ENCODE data around the gene CPVL. TPM values are rescaled to one million over a fixed set of nuclear protein-coding genes. Genes with fewer than 3 reads are reported as not detected.

Gene CPVL
- total and polyA plus RNA-seq, 2 of the 8 experiments (the other 6 are each of a cell fraction or from before 2014, with no cell fraction given), result 40.0 to 55.0 TPM

DNA sequence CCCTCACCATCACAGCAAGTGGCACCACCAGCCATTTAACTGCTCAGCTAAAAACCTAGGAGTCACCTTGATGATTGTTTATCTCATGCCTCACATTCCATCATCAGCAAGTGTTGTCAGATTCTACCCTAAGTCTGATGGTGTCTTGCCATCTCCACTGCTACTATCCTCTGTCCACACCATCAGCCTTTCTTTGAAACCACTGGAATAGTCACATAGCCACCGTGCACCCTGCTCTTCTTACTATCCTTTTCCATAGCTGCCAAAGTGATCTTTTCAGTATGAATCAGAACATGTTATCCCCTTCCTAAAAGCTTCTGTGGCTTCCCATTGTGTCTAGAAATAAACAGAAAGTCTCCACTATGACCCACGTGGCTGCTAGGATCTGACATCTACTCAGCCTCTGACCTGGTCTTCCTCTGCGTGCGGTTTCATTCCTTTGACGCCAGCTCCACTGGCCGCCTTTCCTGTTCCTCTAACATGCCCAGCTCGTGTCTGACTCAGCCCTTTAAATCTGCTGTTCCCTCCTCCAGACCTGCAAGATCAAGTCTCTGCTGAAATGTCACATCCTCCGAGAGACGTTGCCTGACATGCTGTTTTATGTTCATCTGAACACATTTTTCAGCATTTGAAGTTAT is 31.7 kb upstream of the CPVL start:
- Histone ChIP-seq H3K4me2 (ENCODE audit: insufficient read depth in 1 of 2, low read depth in 2 of 2, low read length in 2 of 2) (no peak overlapping the region), H2BK15ac (ENCODE audit: low read length) (no peak overlapping the region), H4K20me1 (replicated peaks in 1 of 2; ENCODE audit: control insufficient read depth in 1 of 2, insufficient read depth in 2 of 2, low read length in 2 of 2) (no peaks in the 10 kb centered on the region), H2BK120ac (replicated peaks; ENCODE audit: low read depth, low read length) (no peak overlapping the region), H4K5ac (ENCODE audit: insufficient read length, low read depth, low read length) (no peak overlapping the region), H2AFZ (ENCODE audit: low read length) (no peak overlapping the region), H3K27ac (ENCODE audit: low read depth, low read length) (no peak overlapping the region), H3K36me3 (ENCODE audit: control insufficient read depth in 2 of 4, insufficient read depth in 4 of 4, low read length in 3 of 4) (no peaks in the 10 kb centered on the region), H3K4me1 (replicated peaks in 1 of 4; ENCODE audit: control insufficient read depth in 3 of 4, insufficient read depth in 4 of 4, low read length in 3 of 4) (no peaks in the 10 kb centered on the region), H3K9ac (replicated peaks in 1 of 4; ENCODE audit: extremely low read depth in 1 of 4, low read depth in 3 of 4, low read length in 3 of 4) (no peak overlapping the region), H3K9me3 (ENCODE audit: insufficient read depth in 2 of 2, low read depth in 1 of 2, low read length in 1 of 2) (peaks cover 0 to 3% of the 10 kb centered on the region in 2 experiments; a peak in 1 of 4 replicates), H3K56ac (replicated peaks; ENCODE audit: insufficient read length, low read depth, low read length) (no peak overlapping the region), H2BK12ac (ENCODE audit: low read depth, low read length) (no peak overlapping the region), H3K18ac (ENCODE audit: extremely low read depth, low read length) (no peak overlapping the region), H3K79me1 (ENCODE audit: low read depth, low read length) (no peaks in the 10 kb centered on the region), H3K23ac (ENCODE audit: insufficient read length) (no peak overlapping the region), H3K79me2 (ENCODE audit: control insufficient read depth in 1 of 2, insufficient read depth in 2 of 2, low read length in 2 of 2) (no peaks in the 10 kb centered on the region), H2BK5ac (ENCODE audit: low read depth, low read length) (no peak overlapping the region), H4K8ac (ENCODE audit: extremely low read depth, insufficient read depth, low read length) (no peak overlapping the region), H4K91ac (replicated peaks; ENCODE audit: insufficient read length, low read length) (no peak overlapping the region), H3K4me3 (ENCODE audit: extremely low read depth in 1 of 4, insufficient read depth in 2 of 4, low read depth in 3 of 4, low read length in 4 of 4) (no peak overlapping the region), H3K4ac (replicated peaks; ENCODE audit: insufficient read length, low read depth, low read length) (no peak overlapping the region), H3K23me2 (ENCODE audit: low read depth, low read length) (peaks cover 3% of the 10 kb centered on the region; the same call in 1 of the 2 replicates), H3K27me3 (replicated peaks in 1 of 4; ENCODE audit: control insufficient read depth in 3 of 4, extremely low read depth in 1 of 4, insufficient read depth in 3 of 4, low read length in 3 of 4) (no peaks in the 10 kb centered on the region), H2AK5ac (ENCODE audit: low read depth, low read length) (no peak overlapping the region), H2BK20ac (ENCODE audit: low read length) (no peak overlapping the region), H3K14ac (ENCODE audit: insufficient read length) (no peak overlapping the region)
- no peak for DNase-seq (ENCODE audit: low read depth in 1 of 2, low spot score in 2 of 2)
- FAIRE-seq, result no peak
- ChIA-PET POLR2A (ENCODE audit: partially characterized antibody) (interaction anchor here (1.0 kb wide), 1 partner anchor 101 kb away, joined by 3 read pairs; no protein-coding TSS in a partner anchor), CTCF (ENCODE audit: partially characterized antibody) (interaction anchor here (0.8 to 1.2 kb wide), 2 partner anchors 12 to 256 kb away, joined by 3 read pairs; no protein-coding TSS in a partner anchor)
- WGBS, 2 experiments (ENCODE audit: extremely low coverage in 1 of 2, insufficient coverage in 1 of 2, insufficient read length in 1 of 2, insufficient replicate concordance in 2 of 2, low coverage in 1 of 2, low lambda C conversion rate in 2 of 2, missing lambda C conversion rate in 1 of 2), result 89% methylated on average over 9 of the region's 9 CpGs; no CpG with 5 or more reads in 1 of the 2 experiments
- TF ChIP-seq CREB1 (IDR thresholded peaks at IDR 0.05) (no peak), TAF1 (IDR thresholded peaks at IDR 0.05; ENCODE audit: low read depth, low read length) (no peak), RFX5 (IDR thresholded peaks at IDR 0.05; ENCODE audit: borderline replicate concordance, low read depth, low read length) (no peak), POU5F1 (IDR thresholded peaks at IDR 0.05; ENCODE audit: low read depth, low read length) (no peak), CBX8 (IDR thresholded peaks at IDR 0.05; ENCODE audit: borderline replicate concordance, low read depth, low read length) (no peak), PHF8 (conservative IDR thresholded peaks at IDR 0.05; ENCODE audit: low read depth, low read length) (no peak)
- TF ChIP-seq, protein P1, sequence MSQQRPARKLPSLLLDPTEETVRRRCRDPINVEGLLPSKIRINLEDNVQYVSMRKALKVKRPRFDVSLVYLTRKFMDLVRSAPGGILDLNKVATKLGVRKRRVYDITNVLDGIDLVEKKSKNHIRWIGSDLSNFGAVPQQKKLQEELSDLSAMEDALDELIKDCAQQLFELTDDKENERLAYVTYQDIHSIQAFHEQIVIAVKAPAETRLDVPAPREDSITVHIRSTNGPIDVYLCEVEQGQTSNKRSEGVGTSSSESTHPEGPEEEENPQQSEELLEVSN (IDR thresholded peaks at IDR 0.05), result no peak

Data from H1 (cell line).